Ammon's horn (tissue), 1 donor: ENCODE data around the gene DMPK.
A peak's percentile ranks its signal among the peaks of the same experiment; 100 is the strongest.
"Not testable (repeated sequence)": the region's sequence is repeated elsewhere in the genome, so short reads cannot be mapped to it uniquely, and the experiment has no call there.

ENCODE experiments used
- DNase-seq: peaks from one replicate; pipeline ENCODE4 v3.0.0-alpha.2; 2016; ENCODE audit warnings: low spot score

Gene DMPK

DNA sequence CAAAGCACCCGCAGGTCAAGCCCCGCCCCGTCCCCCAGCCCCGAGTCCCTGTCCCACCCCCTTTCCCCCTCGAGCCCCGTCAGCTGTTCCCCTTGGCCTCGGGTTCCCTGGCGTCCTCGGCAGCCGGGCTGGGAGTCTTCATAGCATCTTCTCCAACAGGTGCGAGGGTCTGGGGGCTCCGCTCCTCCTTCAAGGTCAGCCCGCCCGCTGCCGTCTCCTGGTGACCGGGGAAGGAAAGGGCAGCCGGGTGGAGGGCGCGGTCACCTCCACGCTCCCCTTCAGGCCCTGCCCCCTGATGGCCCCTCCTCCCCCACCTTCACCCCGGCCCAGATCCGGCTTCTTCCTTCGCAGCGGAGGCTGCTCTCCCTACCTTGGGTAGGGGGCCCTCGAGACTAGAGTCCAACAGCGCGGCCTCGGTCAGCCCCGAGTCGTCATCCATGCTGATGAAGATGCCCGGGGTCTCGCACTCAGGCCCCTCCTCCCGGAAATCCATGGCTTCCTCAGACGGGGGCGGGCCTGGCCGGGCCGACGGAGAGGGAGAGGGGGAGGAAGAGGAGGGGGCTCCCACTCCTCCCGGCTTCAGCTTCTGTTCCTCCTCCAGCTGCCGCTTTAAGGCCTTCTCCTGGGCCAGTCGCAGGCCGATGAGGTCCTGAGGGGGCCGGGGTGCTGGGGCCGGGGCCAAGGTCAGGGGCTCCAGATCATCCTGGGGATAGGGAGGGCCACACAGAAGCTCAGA is 33.4 kb upstream of the DMPK start:
- DNase-seq, result no peak

DNA sequence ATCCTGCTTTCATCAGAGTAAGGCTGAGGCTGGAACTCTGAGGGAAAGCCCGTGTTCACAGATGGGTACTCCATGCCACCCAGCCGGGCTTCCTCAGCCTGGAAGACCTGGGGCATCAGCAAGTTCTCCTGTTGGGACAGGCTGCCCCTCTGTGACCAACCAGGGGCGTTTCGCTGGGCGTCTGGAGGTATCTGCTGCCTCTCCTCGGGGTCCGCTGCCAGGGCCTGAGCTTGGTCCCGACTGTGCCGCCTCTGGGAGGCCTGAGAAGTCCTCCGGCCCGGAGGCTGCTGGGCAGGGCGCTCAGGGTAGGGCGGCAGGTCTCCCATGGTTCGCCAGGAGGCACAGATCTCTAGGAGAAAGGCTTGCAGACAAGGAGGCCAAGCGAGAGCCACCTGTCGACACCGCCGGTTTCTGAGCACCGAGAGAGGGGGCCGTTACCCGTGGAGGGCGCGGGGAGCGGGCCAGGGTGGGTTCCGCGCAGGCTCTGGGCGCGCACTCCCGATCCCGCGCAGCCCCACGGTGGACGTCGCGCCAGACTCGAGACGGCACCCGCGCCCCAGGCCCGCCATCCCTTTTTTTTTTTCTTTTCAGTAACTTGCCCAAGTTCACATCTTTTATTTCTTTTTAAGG is 32.7 kb upstream of the DMPK start, which contains the start of gene RSPH6A:
RSPH6A (minus strand) TSS at position 458 of the 630 bp plus-strand sequence; CDS start at position 326, 132 bp downstream.
- no peak for DNase-seq

DNA sequence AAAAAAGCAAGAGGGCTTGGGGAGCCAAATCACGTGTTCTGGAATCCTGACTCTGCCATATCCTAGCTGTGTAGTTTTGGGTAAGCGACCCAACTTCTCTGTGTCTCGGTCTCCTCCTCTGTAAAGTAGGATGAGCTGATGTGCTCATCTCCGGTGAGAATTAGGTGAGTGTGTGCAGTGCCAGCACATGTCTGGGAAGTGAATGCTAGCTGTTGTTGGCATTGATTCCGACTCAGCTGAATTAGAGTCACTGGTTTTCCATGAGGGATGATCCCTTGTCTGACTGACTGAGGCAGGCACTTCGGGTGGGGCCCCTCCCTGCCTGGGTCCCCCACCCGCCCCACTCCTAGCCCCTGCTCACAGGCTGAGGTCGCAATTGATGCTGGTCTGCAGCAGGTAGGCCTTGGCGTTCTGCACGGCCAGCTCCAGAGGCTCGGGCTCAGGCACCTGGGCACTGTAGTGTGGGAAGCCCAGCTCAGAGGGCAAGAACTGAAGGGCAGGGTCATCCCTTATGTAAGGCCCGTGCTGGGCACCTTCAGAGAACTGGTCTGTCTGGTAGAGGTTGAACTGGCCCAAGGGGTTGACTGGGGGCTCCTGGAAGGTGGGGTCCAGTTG is 32.0 kb upstream of the DMPK start:
- DNase-seq, result no peak

DNA sequence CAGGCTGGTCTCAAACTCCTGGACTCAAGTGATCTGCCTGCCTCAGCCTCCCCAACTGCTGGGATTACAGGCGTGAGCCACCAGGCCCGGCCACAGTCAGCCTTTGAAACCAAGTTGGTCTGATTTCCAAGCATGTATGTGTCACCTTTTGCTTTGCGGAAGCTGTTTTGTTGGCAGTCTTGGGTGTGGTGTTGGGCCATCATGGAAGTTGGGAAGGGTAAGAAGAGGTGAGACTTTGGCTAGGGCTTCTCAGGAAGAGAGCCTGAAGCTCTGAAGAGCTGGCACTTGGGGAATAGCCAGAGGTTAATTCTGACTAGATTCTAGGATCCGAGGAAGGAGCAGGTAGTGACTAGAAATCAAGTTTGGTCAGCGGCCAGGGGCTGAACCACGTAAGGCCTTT is 30.0 kb upstream of the DMPK start:
- DNase-seq, result no peak

DNA sequence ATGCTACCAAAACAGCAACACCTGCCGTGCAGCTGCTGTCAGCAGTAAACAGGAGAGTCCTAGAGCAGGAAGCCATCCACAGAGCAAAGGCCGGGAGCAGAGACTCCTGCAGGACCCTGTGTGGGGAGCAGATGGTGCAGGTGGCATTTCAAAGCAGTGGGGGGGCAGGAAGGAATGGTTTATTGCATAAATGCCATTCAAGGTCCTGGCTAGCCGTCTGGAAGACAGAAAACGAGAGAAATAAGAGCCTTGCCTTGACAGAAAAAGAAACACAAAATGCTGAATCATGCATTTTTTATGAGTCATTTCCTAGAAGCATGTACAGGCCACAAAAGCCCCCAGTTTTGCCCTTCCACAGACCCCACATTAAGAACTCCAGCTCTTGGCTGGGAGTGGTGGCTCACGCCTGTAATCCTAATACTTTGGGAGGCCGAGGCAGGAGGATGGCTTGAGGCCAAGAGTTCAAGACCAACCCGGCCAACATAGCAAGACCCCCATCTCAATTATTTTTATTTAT is 27.4 kb upstream of the DMPK start:
- no peak for DNase-seq

DNA sequence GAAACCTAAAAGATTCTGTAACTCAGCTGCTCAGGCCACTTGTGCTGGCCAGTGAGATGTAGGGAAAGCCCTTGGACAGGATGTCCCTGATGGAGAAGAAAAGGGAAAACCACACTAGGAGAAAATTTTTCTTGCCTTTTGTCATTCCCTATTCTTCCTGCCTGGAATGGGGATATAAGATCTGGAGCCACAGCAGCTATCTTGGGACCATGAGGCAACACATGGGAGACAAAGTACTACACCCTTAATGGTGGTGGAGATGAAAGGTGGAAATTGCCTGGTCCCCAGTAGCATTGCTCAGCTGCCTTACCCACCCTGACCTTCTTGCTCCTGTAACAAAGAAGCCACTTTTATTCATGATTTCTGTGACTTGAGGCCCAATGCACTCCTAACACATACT is 23.4 kb upstream of the DMPK start:
- no peak for DNase-seq

DNA sequence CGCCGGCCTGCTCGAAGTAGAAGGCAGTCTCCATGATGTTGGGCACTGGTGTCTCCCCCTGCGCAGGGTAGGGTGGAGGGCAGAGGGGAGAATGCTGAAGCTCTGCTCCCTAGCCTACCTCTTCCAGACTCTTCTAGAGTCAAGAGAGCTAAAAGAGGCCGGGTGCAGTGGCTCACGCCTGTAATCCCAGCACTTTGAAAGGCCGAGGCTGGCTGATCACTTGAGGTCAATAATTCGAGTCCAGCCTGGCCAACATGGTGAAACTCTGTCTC is 22.6 kb upstream of the DMPK start:
- DNase-seq, result no peak

DNA sequence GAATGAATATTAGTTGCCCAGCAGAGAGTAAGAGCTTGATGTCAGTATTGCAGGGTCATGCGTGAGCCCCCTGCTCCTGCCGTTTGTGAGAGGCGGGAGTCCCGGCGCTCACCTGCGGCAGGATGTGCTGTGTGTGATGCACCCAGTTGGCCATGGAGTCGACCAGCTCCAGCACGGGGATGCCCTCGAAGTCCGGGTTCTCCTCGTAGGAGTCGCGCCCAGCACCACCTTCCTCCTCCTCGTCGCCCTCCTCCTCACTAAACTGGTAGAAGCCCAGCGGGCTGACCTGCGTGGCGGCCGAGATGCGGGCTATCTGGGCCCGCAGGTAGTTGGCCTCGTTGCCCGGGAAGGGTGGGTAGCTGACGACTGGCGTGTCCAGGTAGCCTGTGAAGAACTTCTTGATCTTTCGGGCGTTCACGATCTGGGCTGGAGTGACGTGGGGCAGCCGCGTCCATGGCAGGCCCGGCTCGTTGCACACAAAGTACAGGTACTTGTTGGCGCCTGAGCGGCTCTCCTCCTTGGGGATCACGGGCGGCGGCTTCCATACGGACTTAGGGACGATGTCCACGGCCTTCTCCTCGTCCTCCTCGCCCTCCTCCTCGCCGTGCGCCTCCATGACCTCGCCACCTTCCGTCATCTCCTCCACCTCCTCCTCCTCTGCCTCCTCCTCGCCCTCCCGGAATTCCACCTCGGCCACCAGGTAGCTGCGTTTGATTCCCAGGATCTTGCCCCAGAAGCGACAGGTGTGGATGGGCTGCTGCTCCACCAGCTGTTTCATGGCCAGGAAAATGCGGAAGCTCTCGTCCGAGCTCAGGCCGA is 22.1 kb upstream of the DMPK start:
- DNase-seq, result no peak

DNA sequence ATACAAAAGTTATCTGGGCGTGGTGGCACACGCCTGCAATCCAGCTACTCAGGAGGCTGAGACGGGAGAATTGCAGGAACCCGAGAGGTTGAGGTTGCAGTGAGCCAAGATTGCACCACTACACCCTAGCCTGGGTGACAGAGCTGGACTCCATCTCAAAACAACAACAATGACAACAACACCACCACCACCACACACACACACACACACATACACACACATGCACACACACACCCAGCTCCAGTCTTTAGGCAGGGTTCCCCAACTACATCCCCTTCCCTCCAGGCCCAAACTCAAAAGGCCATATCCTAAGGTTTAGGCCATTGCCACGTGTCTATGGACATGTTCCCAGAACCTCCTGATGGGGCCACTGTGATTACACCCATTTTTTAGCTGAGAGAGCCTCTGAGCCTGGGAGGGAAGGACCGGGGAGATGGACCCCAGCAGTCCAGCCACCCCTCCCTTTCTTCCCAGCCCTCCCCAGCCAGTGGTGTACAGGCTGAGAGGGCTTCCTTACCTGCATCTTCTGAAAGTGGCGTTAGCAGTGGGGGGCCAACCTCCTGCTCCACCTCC is 19.4 kb upstream of the DMPK start:
- DNase-seq, result no peak

DNA sequence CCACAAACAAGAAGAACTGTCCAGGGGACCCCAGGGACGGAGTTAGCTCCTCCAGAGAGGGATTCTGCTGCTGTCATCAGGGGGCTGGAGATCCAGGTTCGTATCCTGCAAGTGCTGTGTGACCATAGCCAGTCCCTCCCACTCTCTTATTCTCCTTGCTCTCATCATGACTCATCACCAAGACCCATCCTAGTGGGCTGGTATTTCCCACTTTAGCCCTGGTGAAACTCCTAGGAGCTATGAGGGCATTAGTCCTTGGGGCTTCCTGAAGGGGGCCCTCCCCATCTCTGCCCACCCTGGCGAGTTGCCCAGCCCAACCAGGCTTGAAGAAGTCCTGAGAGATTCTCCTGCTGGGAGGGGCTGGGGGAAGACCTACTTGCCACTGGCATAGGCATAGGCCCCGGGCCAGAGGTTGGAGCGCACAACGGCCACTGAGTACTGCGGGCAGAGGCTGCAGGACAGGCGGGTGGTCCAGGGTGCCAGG is 17.8 kb upstream of the DMPK start:
- DNase-seq, result no peak

DNA sequence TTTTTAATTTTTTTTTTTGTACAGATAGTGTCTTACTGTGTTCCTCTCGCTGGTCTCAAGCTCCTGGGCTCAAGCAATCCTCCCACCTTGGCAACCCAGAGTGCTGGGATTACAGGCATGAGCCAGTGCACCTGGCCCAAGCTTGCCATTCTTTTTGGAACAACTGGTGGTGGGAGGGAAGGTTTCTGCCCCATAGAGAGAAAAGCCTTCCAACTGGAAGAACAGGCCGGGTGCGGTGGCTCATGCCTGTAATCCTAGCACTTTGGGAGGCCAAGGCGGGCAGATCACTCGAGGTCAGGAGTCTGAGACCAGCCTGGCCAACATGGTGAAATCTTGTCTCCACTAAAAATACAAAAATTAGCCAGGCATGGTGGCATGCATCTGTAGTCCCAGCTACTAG is 17.3 kb upstream of the DMPK start:
- not testable (repeated sequence) for DNase-seq

DNA sequence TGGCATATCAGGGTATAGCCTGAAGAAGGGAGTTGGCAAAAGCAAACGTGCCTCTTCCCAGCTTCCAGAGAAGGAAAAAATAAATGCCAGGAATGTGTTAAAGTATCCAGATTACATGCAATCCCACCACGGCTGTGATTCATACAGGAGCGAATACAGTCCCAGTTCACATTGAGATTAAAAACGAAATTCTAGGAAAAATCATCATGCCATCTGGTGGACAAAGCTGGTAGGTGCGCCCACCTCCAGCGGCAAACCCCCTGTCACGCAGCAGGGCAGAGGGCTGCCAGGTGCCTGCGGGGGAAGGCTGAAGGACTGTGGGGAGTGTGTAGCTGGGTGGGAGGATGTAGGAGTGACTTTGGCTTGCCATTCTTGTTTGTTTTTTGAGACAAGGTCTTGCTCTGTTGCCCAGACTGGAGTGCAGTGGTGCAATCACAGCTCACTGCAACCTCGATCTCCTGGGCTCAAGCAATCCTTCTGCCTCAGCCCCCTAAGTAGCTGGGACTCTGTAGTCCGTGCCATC is 16.8 kb upstream of the DMPK start:
- DNase-seq, result peak; percentile 65

DNA sequence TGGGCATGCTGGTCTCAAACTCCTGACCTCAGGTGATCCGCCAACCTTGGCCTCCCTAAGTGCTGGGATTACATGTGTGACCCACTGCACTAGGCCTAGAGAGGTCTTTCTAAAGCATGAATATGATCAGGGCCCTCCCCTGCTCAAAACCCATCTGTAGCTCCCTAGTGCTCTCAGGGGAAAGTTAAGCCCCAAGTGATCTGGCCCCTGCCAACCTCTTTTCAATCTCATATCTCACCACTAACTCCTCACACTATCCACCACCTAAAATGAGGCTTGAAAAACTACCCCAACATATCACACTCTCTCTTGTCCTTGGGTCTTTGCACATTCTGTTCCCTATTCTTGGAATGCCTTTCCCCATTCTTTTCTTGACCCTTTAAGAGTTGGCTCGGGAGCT is 12.3 kb upstream of the DMPK start:
- DNase-seq, result no peak

DNA sequence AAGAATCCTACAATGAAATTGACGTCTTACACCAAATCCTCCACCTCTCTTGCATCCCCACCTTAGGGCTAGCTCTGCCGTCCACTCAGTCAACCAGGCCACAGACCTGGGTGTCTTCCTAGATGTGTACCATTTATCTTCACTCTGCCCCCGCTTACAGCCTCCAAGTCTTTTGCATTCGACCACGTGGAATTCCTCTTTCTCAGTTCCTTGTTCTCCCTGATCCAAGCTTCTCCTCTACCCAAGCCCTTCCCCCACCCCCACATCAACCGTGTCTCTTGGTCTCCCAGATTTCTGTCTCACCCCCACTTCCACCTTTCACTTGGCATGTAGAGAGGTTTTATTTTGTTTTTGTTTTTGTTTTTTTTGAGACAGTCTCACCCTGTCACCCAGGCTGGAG is 11.6 kb upstream of the DMPK start:
- DNase-seq, result no peak

DNA sequence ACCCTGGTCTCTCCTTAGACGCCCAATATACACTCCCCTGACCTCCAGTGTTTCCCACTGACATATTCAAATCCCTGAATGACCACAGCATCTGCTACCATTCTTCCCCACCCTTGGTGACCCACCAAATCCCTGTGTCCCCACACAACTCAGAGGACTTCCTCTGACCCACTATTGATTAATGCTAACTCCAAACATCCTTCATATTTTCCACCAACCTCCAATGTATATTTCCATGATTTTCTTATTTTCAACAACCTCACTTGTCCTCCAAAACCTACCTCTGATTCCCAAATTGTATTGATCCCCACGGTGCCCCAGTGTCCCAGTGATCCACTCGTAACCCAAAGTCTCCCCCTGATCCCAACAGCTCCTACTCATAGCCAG is 10.9 kb upstream of the DMPK start:
- no peak for DNase-seq

DNA sequence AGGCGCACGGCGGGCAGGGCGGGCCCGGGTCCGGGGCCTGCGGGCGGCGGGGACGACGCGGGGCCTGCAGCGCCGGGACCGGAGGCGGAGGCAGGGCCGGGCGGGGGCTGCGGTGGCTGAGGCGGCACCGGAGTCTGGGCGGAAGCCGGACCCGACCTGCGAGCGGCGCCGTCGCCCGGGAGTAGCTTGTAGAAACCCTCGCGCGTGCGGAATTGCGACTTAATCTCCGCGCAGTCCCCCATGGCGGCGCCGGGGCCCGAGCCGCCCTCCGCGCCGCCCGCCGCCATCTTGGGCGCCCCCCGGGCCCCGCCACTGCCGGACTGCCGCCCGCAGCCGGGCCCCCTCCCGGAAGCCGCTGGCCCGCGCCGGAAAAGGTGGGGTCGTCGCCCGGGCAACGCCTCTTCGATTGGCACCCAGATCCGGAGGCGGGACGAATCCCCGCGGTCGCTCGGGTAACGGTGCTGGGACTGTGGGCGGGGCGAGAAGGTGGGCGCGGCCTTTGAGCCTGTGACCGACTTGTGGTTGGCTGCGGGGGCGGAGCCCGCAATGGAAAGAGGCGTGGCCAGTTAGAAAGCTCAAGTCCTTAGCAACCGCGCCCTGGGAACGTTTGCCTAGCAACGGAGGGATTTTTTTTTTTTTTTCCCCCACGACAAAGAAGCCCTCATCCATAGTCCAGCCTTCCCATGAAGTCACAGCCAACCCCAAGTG is 10.3 kb upstream of the DMPK start, which contains the start of gene DMWD:
DMWD (minus strand) TSS at position 376 of the 708 bp plus-strand sequence; CDS start at position 287, 89 bp downstream.
- peak; percentile 100 for DNase-seq

DNA sequence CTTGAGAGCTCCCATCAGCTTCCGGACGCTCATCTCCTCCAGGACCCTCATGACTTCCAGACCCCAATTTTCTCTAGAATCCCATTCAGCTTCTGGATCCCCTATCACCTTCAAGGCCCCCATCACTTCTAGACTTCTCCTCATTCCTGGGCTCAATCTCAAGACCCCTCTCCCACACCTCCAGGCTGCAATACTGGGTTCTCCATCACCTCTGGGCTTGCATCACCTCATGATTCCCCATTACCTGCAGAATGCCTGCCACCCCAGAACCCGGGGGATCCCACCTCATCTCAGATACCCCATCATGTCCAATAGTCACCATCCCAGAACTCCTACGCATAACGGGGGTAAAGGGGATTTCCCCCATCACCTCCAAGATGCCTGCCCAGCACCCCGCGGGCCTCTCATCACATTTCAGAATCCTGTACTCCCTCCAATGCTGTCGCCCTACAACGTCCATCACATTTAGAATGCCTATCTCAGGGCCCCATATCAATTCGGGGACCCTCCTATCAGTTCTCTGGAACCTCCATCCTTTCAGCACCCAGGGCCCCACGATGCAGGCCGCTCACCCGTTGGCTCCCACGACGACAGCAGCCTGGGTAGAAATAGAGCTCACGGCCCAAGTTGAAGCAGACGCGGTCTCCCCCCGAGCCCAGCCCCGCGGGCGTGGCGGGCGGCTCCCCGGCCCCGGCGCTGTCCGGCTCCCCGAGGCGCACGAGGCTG is 9.6 kb upstream of the DMPK start:
- DNase-seq, result no peak

DNA sequence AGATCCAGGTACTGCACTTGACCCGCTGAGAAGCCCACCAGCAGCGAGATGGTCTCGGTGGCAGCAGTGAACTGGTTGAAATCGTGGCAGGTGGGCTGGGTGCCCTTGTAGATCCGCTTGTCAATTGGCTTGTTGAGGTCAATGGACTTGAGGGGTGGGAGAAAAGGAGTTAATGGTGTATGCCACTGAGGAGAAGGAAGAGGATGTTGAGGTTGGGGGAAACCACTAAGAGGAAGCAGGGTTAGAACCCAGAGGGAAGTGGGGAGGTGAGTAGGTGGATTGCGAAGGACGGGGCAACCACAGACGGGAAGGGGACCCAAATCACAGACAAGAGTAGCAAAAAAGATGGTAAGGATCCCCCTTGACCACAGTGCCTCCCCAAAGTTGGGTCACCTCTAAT is 8.7 kb upstream of the DMPK start:
- DNase-seq, result peak; percentile 62

DNA sequence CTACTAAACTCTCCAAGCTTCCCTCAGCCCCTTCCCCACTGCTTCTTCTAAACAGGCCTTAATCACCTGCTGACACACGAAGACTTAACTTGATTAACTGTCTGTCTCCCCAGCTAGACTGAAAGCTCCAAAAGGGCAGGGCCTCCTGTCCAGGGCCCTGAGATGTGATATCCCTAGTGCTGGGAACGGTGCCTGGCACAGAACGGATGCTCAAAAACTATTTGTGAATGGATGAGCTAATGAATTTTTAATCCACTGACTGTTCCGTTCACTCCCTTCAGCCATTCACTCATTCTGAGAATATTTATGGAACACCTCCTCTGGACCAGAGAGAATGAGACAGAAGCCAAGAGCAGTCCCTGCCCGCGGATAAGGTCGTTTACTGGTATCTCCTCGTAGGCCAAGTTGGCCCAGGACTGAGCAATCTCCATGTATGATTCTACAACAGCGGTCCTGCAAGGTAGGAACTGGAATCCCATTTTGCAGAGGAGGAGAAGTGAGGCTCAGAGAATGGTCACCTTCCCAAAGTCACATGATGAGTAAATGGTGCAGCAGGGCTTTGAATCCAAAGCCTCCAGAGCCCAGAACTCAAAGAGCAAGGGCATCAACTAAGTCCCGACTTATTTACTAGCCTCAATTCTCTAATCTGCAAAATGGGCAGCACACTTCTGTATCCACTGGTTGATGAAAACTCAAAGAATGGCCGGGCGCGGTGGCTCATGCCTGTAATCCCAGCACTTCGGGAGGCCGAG is 6.9 kb upstream of the DMPK start:
- no peak for DNase-seq

DNA sequence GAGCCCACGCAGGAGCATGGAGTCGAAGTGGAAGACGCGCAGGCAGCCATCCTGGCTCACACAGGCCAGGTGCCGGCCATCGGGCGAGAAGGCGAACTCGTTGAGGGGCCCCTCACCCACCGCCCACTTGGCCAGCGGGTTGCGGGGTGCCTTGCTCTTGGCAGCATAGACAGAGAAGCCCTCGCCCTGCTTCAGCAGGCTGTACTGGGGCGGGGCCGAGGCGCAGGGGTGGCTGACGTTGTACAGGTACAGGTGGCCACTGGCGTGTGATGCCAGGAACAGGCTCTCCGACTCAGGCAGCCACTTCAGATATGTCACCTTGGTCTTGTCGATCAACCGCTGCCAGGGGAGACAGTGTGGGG is 4.2 kb upstream of the DMPK start:
- no peak for DNase-seq
